ACHN (cell line): ENCODE results near the gene ACVR2B.

Experiments
- DNase-seq: peaks from one replicate; pipeline ENCODE4 v3.0.0-alpha.2; 2015
- in situ Hi-C: cut with HindIII; loops from 2 replicates; pipeline ENCODE4 v1.10.0; 2017; ENCODE audit warnings: low sequenced_read_pairs, low pct_ligation_motif_present, low pct_unique_long_range_greater_than_20kb

The ACVR2B gene

GRCh38 chr3:38511546-38511945, 57.9 kb downstream of the ACVR2B start:
- no peak for DNase-seq
- in situ Hi-C loops = no loop called here

GRCh38 chr3:38515367-38515766, 61.7 kb downstream of the ACVR2B start:
- in situ Hi-C loops = no loop called here
- DNase-seq = no peak

GRCh38 chr3:38516669-38517068, 63.0 kb downstream of the ACVR2B start:
- in situ Hi-C loops = no loop called here
- no peak for DNase-seq

- in situ Hi-C loops = no loop called here
- DNase-seq = no peak
Observed at GRCh38 chr3:38519000-38519399, 65.3 kb downstream of the ACVR2B start.

GRCh38 chr3:38519651-38520050, 66.0 kb downstream of the ACVR2B start:
- in situ Hi-C loops = no loop called here
- no peak for DNase-seq

GRCh38 chr3:38521391-38521987, 67.8 kb downstream of the ACVR2B start:
- in situ Hi-C loops = no loop called here
- peak; percentile 64 for DNase-seq

GRCh38 chr3:38522002-38522401, 68.3 kb downstream of the ACVR2B start:
- no peak for DNase-seq
- in situ Hi-C loops = no loop called here

GRCh38 chr3:38524141-38524739, 70.5 kb downstream of the ACVR2B start:
- DNase-seq = no peak
- in situ Hi-C loops = no loop called here

GRCh38 chr3:38526792-38527191, 73.1 kb downstream of the ACVR2B start:
- in situ Hi-C loops = no loop called here

GRCh38 chr3:38528457-38528856, 74.8 kb downstream of the ACVR2B start:
- DNase-seq = peak; percentile 1
- in situ Hi-C loops = no loop called here

More at GRCh38 chr3:38526792-38527191, 73.1 kb downstream of the ACVR2B start:
- no peak for DNase-seq

GRCh38 chr3:38532529-38532928, 78.8 kb downstream of the ACVR2B start:
- in situ Hi-C loops = no loop called here
- DNase-seq = no peak

- DNase-seq = no peak
- in situ Hi-C loops = no loop called here
Observed at GRCh38 chr3:38533285-38533976, 79.7 kb downstream of the ACVR2B start.

- DNase-seq = no peak
- in situ Hi-C loops = no loop called here
Observed at GRCh38 chr3:38534180-38534579, 80.5 kb downstream of the ACVR2B start.

GRCh38 chr3:38534604-38535003, 80.9 kb downstream of the ACVR2B start:
- in situ Hi-C loops = no loop called here
- no peak for DNase-seq

- in situ Hi-C loops = no loop called here
Observed at GRCh38 chr3:38536671-38537070, 83.0 kb downstream of the ACVR2B start.

GRCh38 chr3:38538773-38539353, 85.2 kb downstream of the ACVR2B start:
- DNase-seq = no peak

More at GRCh38 chr3:38536671-38537070, 83.0 kb downstream of the ACVR2B start:
- DNase-seq = no peak

GRCh38 chr3:38541806-38542205, 88.1 kb downstream of the ACVR2B start:
- no peak for DNase-seq
- in situ Hi-C loops = no loop called here

More at GRCh38 chr3:38538773-38539353, 85.2 kb downstream of the ACVR2B start:
- in situ Hi-C loops = no loop called here
